ENCODE measurements around the gene SLC35B1. TPM values are rescaled to one million over a fixed set of nuclear protein-coding genes. Genes with fewer than 3 reads are reported as not detected.

Gene SLC35B1
- total RNA-seq, 1 donor from 2014 or later, result 53.4 TPM

DNA sequence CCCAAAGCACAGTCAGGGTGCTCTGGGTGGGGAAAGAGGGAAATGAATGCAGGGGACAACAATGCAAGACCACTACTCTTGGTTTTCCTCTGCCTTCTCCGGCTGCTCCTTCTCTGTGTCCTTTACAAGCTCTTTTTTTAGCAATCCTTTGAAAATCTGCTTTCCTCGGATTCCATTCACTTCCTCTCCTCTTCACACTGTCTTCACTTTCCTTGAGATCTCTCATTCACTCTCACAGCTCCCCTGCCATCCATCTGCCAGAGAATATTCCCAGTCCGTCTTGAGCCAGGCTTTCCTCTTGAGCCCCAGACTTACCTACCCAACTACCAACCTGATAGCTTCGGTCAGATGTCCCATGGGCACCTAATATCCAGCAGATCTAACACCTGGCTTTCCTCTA lies 18.9 kb downstream of the SLC35B1 start:
- no peaks in the 10 kb centered on the region for H3K36me3 ChIP-seq
- H3K9me3 ChIP-seq (replicated peaks), result no peaks in the 10 kb centered on the region
- DNase-seq, result no peak
- H3K4me3 ChIP-seq, result no peak overlapping the region
- H3K27ac ChIP-seq (replicated peaks), result peak overlapping the region; percentile 81
- no peaks in the 10 kb centered on the region for H3K27me3 ChIP-seq (ENCODE audit: low read depth)
- TF ChIP-seq, protein P1, sequence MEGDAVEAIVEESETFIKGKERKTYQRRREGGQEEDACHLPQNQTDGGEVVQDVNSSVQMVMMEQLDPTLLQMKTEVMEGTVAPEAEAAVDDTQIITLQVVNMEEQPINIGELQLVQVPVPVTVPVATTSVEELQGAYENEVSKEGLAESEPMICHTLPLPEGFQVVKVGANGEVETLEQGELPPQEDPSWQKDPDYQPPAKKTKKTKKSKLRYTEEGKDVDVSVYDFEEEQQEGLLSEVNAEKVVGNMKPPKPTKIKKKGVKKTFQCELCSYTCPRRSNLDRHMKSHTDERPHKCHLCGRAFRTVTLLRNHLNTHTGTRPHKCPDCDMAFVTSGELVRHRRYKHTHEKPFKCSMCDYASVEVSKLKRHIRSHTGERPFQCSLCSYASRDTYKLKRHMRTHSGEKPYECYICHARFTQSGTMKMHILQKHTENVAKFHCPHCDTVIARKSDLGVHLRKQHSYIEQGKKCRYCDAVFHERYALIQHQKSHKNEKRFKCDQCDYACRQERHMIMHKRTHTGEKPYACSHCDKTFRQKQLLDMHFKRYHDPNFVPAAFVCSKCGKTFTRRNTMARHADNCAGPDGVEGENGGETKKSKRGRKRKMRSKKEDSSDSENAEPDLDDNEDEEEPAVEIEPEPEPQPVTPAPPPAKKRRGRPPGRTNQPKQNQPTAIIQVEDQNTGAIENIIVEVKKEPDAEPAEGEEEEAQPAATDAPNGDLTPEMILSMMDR (IDR thresholded peaks at IDR 0.05; ENCODE audit: borderline replicate concordance), result no peak
- intact Hi-C loops (cut with micrococcal nuclease), result no loop called here
- peaks cover 46% of the 10 kb centered on the region for H3K4me1 ChIP-seq

DNA sequence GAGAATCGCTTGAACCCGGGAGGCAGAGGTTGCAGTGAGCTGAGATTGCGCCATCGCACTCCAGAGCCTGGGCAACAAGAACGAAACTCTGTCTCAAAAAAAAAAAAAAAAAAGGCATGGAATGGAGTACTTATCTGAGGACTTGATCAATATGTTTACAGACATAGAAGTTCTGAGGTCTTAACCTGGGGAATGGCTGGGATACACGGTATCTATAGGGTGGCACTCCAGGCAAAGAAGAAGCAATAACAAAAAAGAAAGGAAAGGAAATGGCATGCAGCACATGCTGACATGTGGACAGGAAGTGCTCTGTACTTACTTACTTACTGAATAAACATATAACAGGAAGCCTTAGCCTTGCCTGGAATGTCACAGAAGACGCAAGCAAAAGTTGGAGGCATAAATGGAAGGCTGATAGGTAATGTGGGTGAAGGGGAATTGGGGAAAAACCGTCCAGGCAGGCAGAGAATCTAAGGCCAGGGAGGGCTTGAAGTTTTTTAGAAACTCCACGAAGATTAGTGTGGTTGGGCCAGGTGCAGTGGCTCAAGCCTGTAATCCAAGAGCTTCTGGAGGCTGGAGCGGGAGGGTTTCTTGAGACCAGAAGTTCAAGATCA lies 19.8 kb downstream of the SLC35B1 start:
- DNase-seq, result no peak
- Histone ChIP-seq H3K4me1 (peaks cover 46% of the 10 kb centered on the region), H3K27me3 (ENCODE audit: low read depth) (no peaks in the 10 kb centered on the region), H3K4me3 (no peak overlapping the region), H3K9me3 (replicated peaks) (no peaks in the 10 kb centered on the region), H3K27ac (replicated peaks) (peak overlapping the region; percentile 81), H3K36me3 (no peaks in the 10 kb centered on the region)
- TF ChIP-seq, protein P1 (IDR thresholded peaks at IDR 0.05; ENCODE audit: borderline replicate concordance), result no peak
- intact Hi-C loops (cut with micrococcal nuclease), result no loop called here

DNA sequence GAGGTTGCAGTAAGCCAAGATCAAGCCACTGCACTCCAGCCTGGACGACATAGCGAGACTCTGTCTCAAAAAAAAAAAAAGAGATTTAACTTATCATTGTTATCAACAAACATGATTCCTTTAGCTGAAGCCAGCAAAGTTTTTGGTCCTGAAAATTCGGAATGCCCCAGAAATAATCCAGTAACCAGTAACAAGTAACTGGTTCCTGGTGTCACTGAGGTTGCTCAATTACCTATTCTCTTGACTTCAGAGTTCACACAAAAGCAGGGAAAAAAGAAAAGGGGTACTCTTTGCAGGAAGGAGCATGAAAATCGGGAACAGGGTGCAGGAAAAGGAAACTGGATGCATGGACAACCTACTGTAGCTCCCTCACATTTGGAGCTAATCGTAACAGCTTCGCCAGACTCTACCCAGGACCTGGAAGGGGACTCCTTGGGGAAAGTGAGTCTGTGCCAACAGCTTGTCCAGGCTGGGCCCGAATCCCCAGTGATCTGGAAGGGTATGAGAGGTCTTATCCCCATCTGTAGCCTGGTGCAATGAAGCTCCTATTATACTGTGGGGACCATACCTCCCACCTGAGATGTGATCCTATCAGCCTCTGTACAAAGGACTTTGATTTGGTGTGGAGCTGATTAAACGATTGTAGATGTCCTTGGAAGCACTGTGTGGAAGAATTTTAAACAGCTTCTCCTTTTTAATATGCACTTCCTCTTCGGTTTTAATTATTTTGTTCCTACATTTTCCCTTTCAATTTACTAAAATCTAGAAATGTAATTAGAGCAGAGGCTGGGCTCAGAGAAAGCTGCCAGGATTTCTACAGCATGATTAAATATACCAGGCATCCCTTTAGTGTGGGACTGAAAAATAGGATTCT lies 26.4 kb downstream of the SLC35B1 start:
- Histone ChIP-seq H3K27ac (replicated peaks) (no peak overlapping the region), H3K4me3 (no peak overlapping the region), H3K36me3 (no peaks in the 10 kb centered on the region), H3K27me3 (ENCODE audit: low read depth) (no peaks in the 10 kb centered on the region), H3K4me1 (peaks cover 14% of the 10 kb centered on the region), H3K9me3 (replicated peaks) (no peaks in the 10 kb centered on the region)
- TF ChIP-seq, protein P1 (IDR thresholded peaks at IDR 0.05; ENCODE audit: borderline replicate concordance), result no peak
- intact Hi-C loops (cut with micrococcal nuclease), result no loop called here
- no peak for DNase-seq

DNA sequence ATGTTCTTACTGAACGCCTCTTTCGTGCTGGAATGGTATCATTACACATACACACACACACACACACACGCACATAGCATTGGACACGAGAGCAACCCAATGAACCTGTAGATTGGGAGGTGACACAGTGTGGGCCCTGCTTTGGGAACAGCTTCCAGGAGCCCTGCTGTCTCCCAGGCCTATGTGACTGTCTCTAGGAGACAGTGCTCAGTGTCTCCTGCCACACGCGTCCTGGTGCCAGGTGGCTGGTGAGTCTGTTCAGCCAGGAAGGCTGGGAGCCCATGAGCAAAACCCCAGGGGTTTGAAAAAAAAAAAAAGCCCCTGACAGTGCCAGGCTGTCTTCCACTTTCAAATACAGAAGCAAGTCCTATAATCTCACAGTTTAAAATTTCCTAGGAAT lies 27.4 kb downstream of the SLC35B1 start:
- H3K4me3 ChIP-seq, result no peak overlapping the region
- no peak overlapping the region for H3K27ac ChIP-seq (replicated peaks)
- no peaks in the 10 kb centered on the region for H3K27me3 ChIP-seq (ENCODE audit: low read depth)
- H3K36me3 ChIP-seq, result peaks cover 4% of the 10 kb centered on the region
- intact Hi-C loops (cut with micrococcal nuclease), result no loop called here
- TF ChIP-seq, protein P1 (IDR thresholded peaks at IDR 0.05; ENCODE audit: borderline replicate concordance), result no peak
- H3K4me1 ChIP-seq, result peaks cover 25% of the 10 kb centered on the region
- no peaks in the 10 kb centered on the region for H3K9me3 ChIP-seq (replicated peaks)
- no peak for DNase-seq

DNA sequence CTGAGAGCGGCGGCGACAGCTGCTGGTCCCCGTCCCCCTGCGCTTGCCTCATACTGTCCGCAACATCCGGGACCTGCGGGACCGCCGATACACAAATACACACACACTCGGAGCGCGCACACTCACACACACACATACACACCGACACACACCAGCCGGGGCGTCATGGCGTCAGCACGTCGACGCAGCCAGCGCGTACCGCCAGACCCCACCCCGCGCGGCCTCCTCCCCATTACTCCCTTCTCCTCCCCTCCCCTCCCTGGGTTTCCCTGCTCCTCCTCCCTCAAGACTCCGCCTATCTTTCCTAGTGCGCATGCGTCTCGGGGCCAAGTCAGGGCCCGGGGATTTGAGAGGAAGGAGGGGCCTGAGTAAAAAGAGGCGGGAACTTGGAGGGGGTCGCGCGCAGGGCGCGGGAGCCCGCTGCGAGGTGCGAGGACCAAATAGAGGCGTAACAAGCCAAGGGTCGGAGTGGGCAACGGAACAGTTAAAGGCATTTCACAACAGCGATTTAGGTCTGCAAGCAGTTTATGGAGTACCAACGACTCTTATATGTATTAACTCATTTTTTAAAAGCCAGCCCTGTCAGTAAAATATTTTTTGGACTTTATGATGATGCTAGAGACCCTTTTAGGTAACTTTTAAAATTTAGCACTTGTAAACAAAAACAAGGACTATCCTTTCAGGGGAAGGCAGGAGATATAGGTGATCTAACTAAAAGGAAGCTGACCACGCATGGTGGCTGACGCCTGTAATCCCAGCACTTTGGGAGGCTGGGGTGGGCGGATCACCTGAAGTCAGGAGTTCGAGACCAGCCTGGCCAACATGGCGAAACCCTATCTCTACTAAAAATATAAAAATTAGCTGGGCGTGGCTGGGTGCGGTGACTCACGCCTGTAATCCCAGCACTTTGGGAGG lies 29.6 kb downstream of the SLC35B1 start, which contains the start of gene SPOP:
SPOP (minus strand) TSS at position 165 of the 915 bp plus-strand sequence. CDS start 55,287 bp downstream, outside the sequence.
- DNase-seq, result peak; percentile 99
- no peaks in the 10 kb centered on the region for H3K27me3 ChIP-seq (ENCODE audit: low read depth)
- TF ChIP-seq, protein P1 (IDR thresholded peaks at IDR 0.05; ENCODE audit: borderline replicate concordance), result no peak
- H3K4me3 ChIP-seq, result peak within 1 kb of the TSS; percentile 78
- H3K36me3 ChIP-seq, result peaks cover 14% of the 10 kb centered on the region
- H3K9me3 ChIP-seq (replicated peaks), result no peaks in the 10 kb centered on the region
- H3K4me1 ChIP-seq, result peaks cover 46% of the 10 kb centered on the region
- intact Hi-C loops (cut with micrococcal nuclease), result loop anchor here (10.0 kb wide), 1 partner anchor 63 kb away; no protein-coding TSS in a partner anchor
- H3K27ac ChIP-seq (replicated peaks), result peak within 1 kb of the TSS; percentile 96
